GM12878 (cell line): ENCODE data around the gene ATL3. TPM values are rescaled to one million over a fixed set of nuclear protein-coding genes. Genes with fewer than 3 reads are reported as not detected.

Experiments used
- ATAC-seq: fragments of 200-7000 bp; cut with Tn5 transposase; 3 replicates; pipeline ENCODE4 v1.9.1; 2020; ENCODE audit warnings: mild to moderate bottlenecking, moderate library complexity
- BruUV-seq: library from RNA; stranded (reverse); fragments of 400-500 nt; replicated peaks from 2 replicates; lab custom pipeline; 2021; lab: Mats Ljungman, UMichigan
- CTCF ChIA-PET: fragments of 300-600 bp; sonication (Branson Sonifier 250); formaldehyde crosslinking; extraction: SDS; loops from one replicate; lab custom pipeline; 2021; ENCODE audit warnings: inconsistent platforms; lab: Yijun Ruan, JAX
- POLR2A ChIA-PET: fragments of 350-600 bp; formaldehyde crosslinking; extraction: SDS; loops from one replicate; lab custom pipeline; 2021; ENCODE audit warnings: inconsistent platforms; lab: Charles Lee
- RAD21 ChIA-PET: fragments of 300-600 bp; sonication (Branson Sonifier 250); formaldehyde crosslinking; loops from one replicate; lab custom pipeline; 2023; ENCODE audit warnings: antibody characterized with exemption; ENCODE audit not compliant: unreplicated experiment; lab: Charles Lee
- SMC1A ChIA-PET: fragments of 300-600 bp; sonication (Branson Sonifier 250); formaldehyde crosslinking; loops from one replicate; lab custom pipeline; 2023; ENCODE audit not compliant: unreplicated experiment, uncharacterized antibody; lab: Charles Lee
- DNase-seq: peaks from one replicate; pipeline ENCODE4 v3.0.0-alpha.2; 2011; ENCODE audit warnings: low read depth, low spot score
- FAIRE-seq: peaks from 3 replicates; lab custom pipeline; 2011; peaks lifted over from hg19 to GRCh38; lab: Jason Lieb, UNC
- H2AFZ ChIP-seq: 2 replicates; pipeline ENCODE4 v1.6.0; 2011; ENCODE audit warnings: low read depth, low read length, control low read depth; ENCODE audit not compliant: control insufficient read depth
- H3K27ac ChIP-seq: 2 replicates; pipeline ENCODE4 v1.5.1; 2011; ENCODE audit warnings: control low read depth; ENCODE audit not compliant: control insufficient read depth, insufficient read depth
- H3K27me3 ChIP-seq, 2 experiments: replicated peaks in 1 of 2; 2 replicates each; pipeline versions ENCODE4 v1.6.0 to v1.6.1; 2011; ENCODE audit warnings: low read length in 1 of 2; ENCODE audit not compliant: control insufficient read depth in 2 of 2, insufficient read depth in 2 of 2
- H3K36me3 ChIP-seq, 2 experiments: 2 replicates each; pipeline ENCODE4 v1.5.1; 2011; ENCODE audit warnings: low read length in 1 of 2; ENCODE audit not compliant: control insufficient read depth in 2 of 2, insufficient read depth in 2 of 2
- H3K4me1 ChIP-seq: 2 replicates; pipeline ENCODE4 v1.6.1; 2011; ENCODE audit warnings: mild to moderate bottlenecking, low read length, moderate library complexity, mixed read lengths; ENCODE audit not compliant: control insufficient read depth, insufficient read depth
- H3K4me2 ChIP-seq: 2 replicates; pipeline ENCODE4 v1.6.0; 2011; ENCODE audit warnings: control low read depth; ENCODE audit not compliant: control insufficient read depth, insufficient read depth
- H3K4me3 ChIP-seq: fragments of 200-600 bp; sonication (generic); 2 replicates; pipeline ENCODE4 v1.5.1; 2016
- H3K79me2 ChIP-seq: 2 replicates; pipeline ENCODE4 v1.6.0; 2011; ENCODE audit warnings: low read length; ENCODE audit not compliant: control insufficient read depth, insufficient read depth
- H3K9ac ChIP-seq: 2 replicates; pipeline ENCODE4 v1.8.0; 2011; ENCODE audit warnings: low read length, control low read depth, mixed read lengths; ENCODE audit not compliant: control insufficient read depth, insufficient read depth
- H3K9me3 ChIP-seq: replicated peaks from 3 replicates; pipeline ENCODE4 v1.5.1; 2011; ENCODE audit warnings: mild to moderate bottlenecking, low read length; ENCODE audit not compliant: control insufficient read depth, insufficient read depth
- H4K20me1 ChIP-seq: 2 replicates; pipeline ENCODE4 v1.6.0; 2011; ENCODE audit not compliant: control insufficient read depth, insufficient read depth
- ATF3 ChIP-seq: IDR thresholded peaks from 2 replicates; pipeline ENCODE4 v1.6.1; 2011; ENCODE audit warnings: low read depth, mild to moderate bottlenecking, low read length, moderate library complexity, borderline replicate concordance; ENCODE audit errors: extremely low read depth
- BACH1 ChIP-seq: fragments of 450-650 bp; IDR thresholded peaks from 2 replicates; pipeline ENCODE4 v1.6.1; 2017; ENCODE audit warnings: mild to moderate bottlenecking, borderline replicate concordance
- BCLAF1 ChIP-seq: fragments of 450-650 bp; IDR thresholded peaks from 2 replicates; pipeline ENCODE4 v1.6.1; 2017; ENCODE audit warnings: antibody characterized with exemption, mild to moderate bottlenecking, moderate library complexity
- BHLHE40 ChIP-seq, 2 experiments: fragments of 450-650 bp in 1 of 2; IDR thresholded peaks; 2 replicates each; pipeline ENCODE4 v1.6.1; 2011 to 2017; ENCODE audit warnings: low read depth in 2 of 2, borderline replicate concordance in 1 of 2, improper control_type of control experiment in 1 of 2, low read length in 1 of 2, mild to moderate bottlenecking in 1 of 2
- ELK1 ChIP-seq: IDR thresholded peaks from 2 replicates; pipeline ENCODE4 v1.6.1; 2012; ENCODE audit warnings: low read depth, low read length, improper control_type of control experiment
- FOS ChIP-seq: IDR thresholded peaks from 3 replicates; pipeline ENCODE4 v1.6.1; 2011; ENCODE audit warnings: borderline replicate concordance; ENCODE audit not compliant: insufficient read length; ENCODE audit errors: extremely low read depth
- IRF4 ChIP-seq: IDR thresholded peaks from 2 replicates; pipeline ENCODE4 v1.6.1; 2011; ENCODE audit warnings: low read depth, low read length
- JUND ChIP-seq: IDR thresholded peaks from 2 replicates; pipeline ENCODE4 v1.6.1; 2012; ENCODE audit warnings: low read depth, mild to moderate bottlenecking, low read length, improper control_type of control experiment, moderate library complexity
- KDM1A ChIP-seq: fragments of 200-600 bp; sonication (generic); IDR thresholded peaks from 2 replicates; pipeline ENCODE4 v1.6.1; 2016; ENCODE audit warnings: borderline replicate concordance
- LARP7 ChIP-seq: fragments of 450-650 bp; IDR thresholded peaks from 2 replicates; pipeline ENCODE4 v1.6.1; 2017; ENCODE audit warnings: mild to moderate bottlenecking
- MTA2 ChIP-seq: fragments of 450-650 bp; IDR thresholded peaks from 2 replicates; pipeline ENCODE4 v1.6.1; 2016; ENCODE audit warnings: low read depth, mild to moderate bottlenecking, moderate library complexity
- MTA3 ChIP-seq: IDR thresholded peaks from 2 replicates; pipeline ENCODE4 v1.6.1; 2012; ENCODE audit warnings: low read length, inconsistent platforms, borderline replicate concordance
- PAX8 ChIP-seq: fragments of 450-650 bp; IDR thresholded peaks from 2 replicates; pipeline ENCODE4 v1.6.1; 2017; ENCODE audit warnings: mild to moderate bottlenecking, moderate library complexity
- POLR2AphosphoS5 ChIP-seq: IDR thresholded peaks from 2 replicates; pipeline ENCODE4 v1.6.1; 2011; ENCODE audit warnings: mild to moderate bottlenecking, low read length, inconsistent platforms
- SMARCA5 ChIP-seq: fragments of 450-650 bp; IDR thresholded peaks from 2 replicates; pipeline ENCODE4 v1.6.1; 2017; ENCODE audit warnings: mild to moderate bottlenecking
- SREBF1 ChIP-seq: IDR thresholded peaks from 2 replicates; pipeline ENCODE4 v1.6.1; 2012; ENCODE audit warnings: mild to moderate bottlenecking, low read length
- SREBF2 ChIP-seq: IDR thresholded peaks from 2 replicates; pipeline ENCODE4 v1.6.1; 2012; ENCODE audit warnings: mild to moderate bottlenecking, low read length
- WGBS: methylation state at CpG from one replicate; pipeline ENCODE4 v1.1.6; 2016; ENCODE audit warnings: low lambda C conversion rate; ENCODE audit not compliant: insufficient replicate concordance, insufficient coverage; ENCODE audit errors: missing lambda C conversion rate; 5-methylcytosine and 5-hydroxymethylcytosine counted together
- in situ Hi-C: fragments of 300-500 bp; cut with MboI; formaldehyde crosslinking; loops from 9 replicates; pipeline ENCODE4 v1.14.3; 2018; ENCODE audit warnings: mixed read lengths
- intact Hi-C: fragments of 100-400 bp; cut with micrococcal nuclease; formaldehyde crosslinking; loops from one replicate; pipeline ENCODE4 v1.14.2; 2022; ENCODE audit not compliant: unreplicated experiment
- polyA plus RNA-seq, 11 experiments: library from polyadenylated mRNA; depleted of rRNA in 4 of 11; unstranded in 6 of 11; stranded (reverse) in 5 of 11; fragments of >200 nt; fragmentation: Nextera tagmentation in 4 of 11; fragmentation: Illumina TruSeq in 1 of 11; extraction: Ambion mirVana in 4 of 11; extraction: Trizol in 1 of 11; gene quantifications; 1 replicate in 1 of 11; 2 replicates in 10 of 11; pipeline versions ENCODE4 v1.2.1 to v1.2.3, GENCODE V29; 2011 to 2016; ENCODE audit warnings: inconsistent platforms in 2 of 11, missing spikeins in 2 of 11, low read depth in 1 of 11
- total RNA-seq, 4 experiments: library from RNA; depleted of rRNA in 3 of 4; stranded (reverse); fragments of >200 nt in 3 of 4; fragmentation: Illumina TruSeq in 1 of 4; extraction: Trizol in 1 of 4; gene quantifications; 2 replicates each; pipeline versions ENCODE4 v1.2.1 to v1.2.3, GENCODE V29; 2013 to 2021
- TF ChIP-seq, protein P1 (sequence below): fragments of 450-650 bp; IDR thresholded peaks from 2 replicates; pipeline ENCODE4 v1.6.1; 2017; ENCODE audit warnings: mild to moderate bottlenecking, moderate library complexity

ATL3 gene
- total and polyA plus RNA-seq, 10 of the 15 experiments (the other 5 are each of a cell fraction or from before 2014, with no cell fraction given): 12.0 to 36.0 (median 21.5) TPM

- SMC1A ChIA-PET: interaction anchor here (0.7 to 1.7 kb wide), 9 partner anchors 10 to 164 kb away, joined by 3 to 12 read pairs (median 4); no protein-coding TSS in a partner anchor
- 96% methylated on average over 3 of the region's 3 CpGs for WGBS
- H3K4me3 ChIP-seq: no peak overlapping the region
- BruUV-seq: no TSS peak
- H3K36me3 ChIP-seq: peaks cover under 1 to 16% of the 10 kb centered on the region in 2 experiments; a peak in 3 of 4 replicates
- no peaks in the 10 kb centered on the region for H3K9me3 ChIP-seq
- no peak overlapping the region for H3K27ac ChIP-seq
- ATAC-seq (no peak), DNase-seq (no peak), FAIRE-seq (no peak)
- H3K27me3 ChIP-seq: no peaks in the 10 kb centered on the region
- H3K9ac ChIP-seq: no peak overlapping the region
- CTCF ChIA-PET: interaction anchor here (0.9 to 11.1 kb wide), 4 partner anchors 26 to 164 kb away, joined by 3 to 206 read pairs (median 67); no protein-coding TSS in a partner anchor
- no peaks in the 10 kb centered on the region for H4K20me1 ChIP-seq
- intact Hi-C loops: no loop called here
- no peaks in the 10 kb centered on the region for H3K4me1 ChIP-seq
- H2AFZ ChIP-seq: no peak overlapping the region
- in situ Hi-C loops: no loop called here
- POLR2A ChIA-PET: no interaction called here
- no peaks in the 10 kb centered on the region for H3K79me2 ChIP-seq
- RAD21 ChIA-PET: interaction anchor here (1.9 to 3.1 kb wide), 2 partner anchors 95 to 164 kb away, joined by 6 to 9 read pairs; no protein-coding TSS in a partner anchor
- no peak overlapping the region for H3K4me2 ChIP-seq
- no peak for TF ChIP-seq BCLAF1
- no peak for TF ChIP-seq BHLHE40 (IDR thresholded peaks at IDR 0.05; ENCODE audit: borderline replicate concordance in 1 of 2, low read depth in 2 of 2, low read length in 1 of 2)
- TF ChIP-seq, protein P1, sequence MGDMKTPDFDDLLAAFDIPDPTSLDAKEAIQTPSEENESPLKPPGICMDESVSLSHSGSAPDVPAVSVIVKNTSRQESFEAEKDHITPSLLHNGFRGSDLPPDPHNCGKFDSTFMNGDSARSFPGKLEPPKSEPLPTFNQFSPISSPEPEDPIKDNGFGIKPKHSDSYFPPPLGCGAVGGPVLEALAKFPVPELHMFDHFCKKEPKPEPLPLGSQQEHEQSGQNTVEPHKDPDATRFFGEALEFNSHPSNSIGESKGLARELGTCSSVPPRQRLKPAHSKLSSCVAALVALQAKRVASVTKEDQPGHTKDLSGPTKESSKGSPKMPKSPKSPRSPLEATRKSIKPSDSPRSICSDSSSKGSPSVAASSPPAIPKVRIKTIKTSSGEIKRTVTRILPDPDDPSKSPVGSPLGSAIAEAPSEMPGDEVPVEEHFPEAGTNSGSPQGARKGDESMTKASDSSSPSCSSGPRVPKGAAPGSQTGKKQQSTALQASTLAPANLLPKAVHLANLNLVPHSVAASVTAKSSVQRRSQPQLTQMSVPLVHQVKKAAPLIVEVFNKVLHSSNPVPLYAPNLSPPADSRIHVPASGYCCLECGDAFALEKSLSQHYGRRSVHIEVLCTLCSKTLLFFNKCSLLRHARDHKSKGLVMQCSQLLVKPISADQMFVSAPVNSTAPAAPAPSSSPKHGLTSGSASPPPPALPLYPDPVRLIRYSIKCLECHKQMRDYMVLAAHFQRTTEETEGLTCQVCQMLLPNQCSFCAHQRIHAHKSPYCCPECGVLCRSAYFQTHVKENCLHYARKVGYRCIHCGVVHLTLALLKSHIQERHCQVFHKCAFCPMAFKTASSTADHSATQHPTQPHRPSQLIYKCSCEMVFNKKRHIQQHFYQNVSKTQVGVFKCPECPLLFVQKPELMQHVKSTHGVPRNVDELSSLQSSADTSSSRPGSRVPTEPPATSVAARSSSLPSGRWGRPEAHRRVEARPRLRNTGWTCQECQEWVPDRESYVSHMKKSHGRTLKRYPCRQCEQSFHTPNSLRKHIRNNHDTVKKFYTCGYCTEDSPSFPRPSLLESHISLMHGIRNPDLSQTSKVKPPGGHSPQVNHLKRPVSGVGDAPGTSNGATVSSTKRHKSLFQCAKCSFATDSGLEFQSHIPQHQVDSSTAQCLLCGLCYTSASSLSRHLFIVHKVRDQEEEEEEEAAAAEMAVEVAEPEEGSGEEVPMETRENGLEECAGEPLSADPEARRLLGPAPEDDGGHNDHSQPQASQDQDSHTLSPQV: no peak
- no peak for TF ChIP-seq MTA3
- TF ChIP-seq ATF3: no peak
- no peak for TF ChIP-seq POLR2AphosphoS5
- no peak for TF ChIP-seq BACH1
- TF ChIP-seq ELK1: no peak
- no peak for TF ChIP-seq KDM1A
- no peak for TF ChIP-seq SREBF1
- no peak for TF ChIP-seq MTA2
- no peak for TF ChIP-seq JUND
- no peak for TF ChIP-seq FOS
- TF ChIP-seq SREBF2: no peak
- TF ChIP-seq IRF4: no peak
- no peak for TF ChIP-seq SMARCA5
- no peak for TF ChIP-seq PAX8
- TF ChIP-seq LARP7: no peak
Observed at GRCh38 chr11:63643205-63643604, 28.0 kb downstream of the ATL3 start.
